NB4 (cell line): ENCODE data around the gene PRSS36.

ENCODE experiments used
- DNase-seq: peaks from one replicate; pipeline ENCODE4 v3.0.0; 2010; ENCODE audit warnings: low read depth
- H3K4me3 ChIP-seq: one replicate; pipeline ENCODE4 v1.5.1; 2011; ENCODE audit warnings: mild to moderate bottlenecking, low read depth, low read length, moderate library complexity
- CTCF ChIP-seq: IDR thresholded peaks from one replicate; pipeline ENCODE4 v1.5.1; 2012; ENCODE audit warnings: low read depth, low read length
- MAX ChIP-seq: IDR thresholded peaks from 2 replicates; pipeline ENCODE4 v1.6.1; 2011; ENCODE audit warnings: low read depth, low read length
- MYC ChIP-seq: IDR thresholded peaks from 2 replicates; pipeline ENCODE4 v1.6.1; 2011; ENCODE audit warnings: low read depth, low read length
- POLR2A ChIP-seq: IDR thresholded peaks from 2 replicates; pipeline ENCODE4 v1.6.1; 2011; ENCODE audit warnings: mild to moderate bottlenecking; ENCODE audit not compliant: insufficient read length; ENCODE audit errors: extremely low read depth

The PRSS36 gene

DNA sequence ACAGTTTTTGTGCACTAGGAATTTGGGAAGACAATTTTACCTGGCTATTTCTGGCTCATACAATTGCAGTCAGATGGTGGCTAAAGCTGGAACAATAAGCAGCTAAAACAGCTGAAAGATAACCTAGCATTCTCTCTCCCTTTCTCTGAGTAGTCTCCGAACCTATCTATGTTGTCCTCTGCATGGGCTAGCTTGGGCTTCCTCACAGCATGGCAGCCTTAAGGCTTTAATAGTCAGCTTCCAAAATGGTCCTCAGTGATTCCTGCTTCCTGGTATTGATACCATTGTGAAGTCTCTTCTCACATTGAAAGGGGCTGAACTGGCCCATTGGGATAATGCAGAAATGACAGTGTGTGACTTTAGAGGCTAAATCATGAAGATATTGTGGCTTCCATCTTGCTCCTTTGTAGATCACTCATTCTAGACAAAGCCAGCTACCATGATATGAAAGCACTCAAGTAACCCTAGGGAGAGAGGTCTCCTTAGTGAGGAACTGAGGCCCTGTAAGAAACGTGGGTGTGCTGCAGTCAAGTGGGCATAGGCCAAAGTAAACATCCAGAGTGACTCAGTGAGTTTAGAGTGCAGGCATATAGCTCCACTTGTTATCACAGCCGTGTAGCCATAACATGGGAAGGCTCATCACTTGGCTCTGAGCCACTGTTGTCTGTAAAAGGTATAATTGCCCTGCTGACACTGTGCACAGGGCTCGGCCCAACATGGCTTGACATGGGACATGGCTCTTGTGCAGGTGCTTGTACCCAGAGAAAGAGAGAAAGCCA lies 49.8 kb downstream of the PRSS36 start:
- H3K4me3 ChIP-seq, result no peak overlapping the region
- TF ChIP-seq MAX (no peak), POLR2A (no peak), MYC (no peak), CTCF (no peak)
- no peak for DNase-seq

- TF ChIP-seq MYC, result peak; percentile 66
- TF ChIP-seq CTCF, result no peak
- TF ChIP-seq POLR2A, result peak; percentile 37
- TF ChIP-seq MAX, result peak; percentile 56; the same call in 1 of the 2 replicates
- H3K4me3 ChIP-seq, result peak within 1 kb of the TSS; percentile 85
- DNase-seq, result peak; percentile 98
Observed at GRCh38 chr16:31094424-31095120, 55.3 kb downstream of the PRSS36 start, which contains the start of gene VKORC1. VKORC1 (minus strand) TSS chr16:31094797; CDS start chr16:31094729, 68 bp downstream.

DNA sequence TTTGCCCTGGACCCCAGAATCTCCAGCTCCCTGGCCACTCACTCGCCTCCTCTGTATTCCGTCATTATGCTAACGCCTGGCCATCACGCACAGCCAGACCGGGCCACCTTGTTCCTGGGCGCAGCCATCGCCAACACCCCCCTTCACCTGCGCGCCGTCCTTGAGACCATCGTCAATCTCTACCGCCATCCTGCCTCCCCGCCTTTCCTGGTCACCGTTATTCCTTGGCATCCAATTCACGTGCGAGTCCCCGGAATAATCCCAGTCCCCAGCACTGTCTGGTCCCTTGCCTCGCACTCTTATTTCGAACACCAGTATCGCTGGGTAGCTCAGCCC lies 55.8 kb downstream of the PRSS36 start:
- no peak for DNase-seq
- TF ChIP-seq MAX (no peak), MYC (no peak), POLR2A (no peak)
- H3K4me3 ChIP-seq, result peak overlapping the region; percentile 85

GRCh38 chr16:31093132-31093703 lies 56.6 kb downstream of the PRSS36 start:
- DNase-seq, result peak; percentile 65
- H3K4me3 ChIP-seq, result peak overlapping the region; percentile 13
- no peak for TF ChIP-seq POLR2A
- TF ChIP-seq MAX, result no peak
- no peak for TF ChIP-seq CTCF
- TF ChIP-seq MYC, result no peak

DNA sequence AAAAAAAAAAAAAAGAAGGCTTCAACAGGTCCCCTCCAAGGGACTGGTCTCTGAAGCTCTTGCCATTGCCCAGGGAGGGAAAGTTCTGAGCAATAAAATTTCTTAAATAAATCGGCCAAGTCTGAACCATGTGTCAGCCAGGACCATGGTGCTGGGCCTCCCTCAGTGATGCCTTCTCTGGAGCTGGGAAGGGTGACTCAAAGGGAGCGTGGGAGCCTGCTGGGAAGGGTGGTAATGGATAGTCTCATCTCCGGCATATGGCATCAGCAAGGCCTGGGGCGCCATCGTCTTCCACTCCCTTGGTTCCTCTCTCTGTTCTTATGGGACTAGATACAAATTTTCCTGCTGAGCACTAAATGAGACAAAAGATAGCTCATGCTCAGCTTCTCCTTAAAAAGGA lies 57.5 kb downstream of the PRSS36 start:
- no peak for DNase-seq
- no peak overlapping the region for H3K4me3 ChIP-seq
- TF ChIP-seq CTCF (no peak), MAX (no peak), POLR2A (no peak)

DNA sequence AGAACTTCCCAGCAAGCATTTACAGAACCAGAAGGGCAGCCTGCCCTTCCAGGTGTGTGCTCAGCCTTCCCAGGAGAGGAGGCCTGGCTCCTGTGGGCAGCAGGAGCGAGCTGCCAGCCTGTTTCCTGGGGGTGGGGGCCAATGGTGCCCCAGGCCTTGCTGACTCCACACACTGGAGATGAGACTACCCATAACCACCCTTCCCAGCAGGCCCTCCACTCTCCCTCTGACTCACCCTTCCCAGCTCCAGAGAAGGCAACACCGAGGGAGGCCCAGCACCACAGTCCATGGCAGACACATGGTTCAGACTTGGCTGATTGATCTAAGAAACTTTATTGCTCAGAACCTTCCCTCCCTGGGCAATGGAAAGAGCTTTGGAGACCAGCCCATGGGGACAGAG lies 59.3 kb downstream of the PRSS36 start:
- no peak overlapping the region for H3K4me3 ChIP-seq
- no peak for TF ChIP-seq MAX
- no peak for TF ChIP-seq MYC
- no peak for TF ChIP-seq POLR2A
- no peak for TF ChIP-seq CTCF
- no peak for DNase-seq
